HUES48 (cell line): ENCODE results near the gene AHDC1.
A peak's percentile ranks its signal among the peaks of the same experiment; 100 is the strongest.
"Not testable (repeated sequence)": the region's sequence is repeated elsewhere in the genome, so short reads cannot be mapped to it uniquely, and the experiment has no call there.

Source experiments
- H3K27ac ChIP-seq: one replicate; pipeline ENCODE4 v1.7.0; 2013; ENCODE audit warnings: low read depth, low read length, inconsistent platforms
- H3K27me3 ChIP-seq: 2 replicates; pipeline ENCODE4 v1.6.1; 2013; ENCODE audit warnings: mild to moderate bottlenecking, low read length; ENCODE audit not compliant: control insufficient read depth, insufficient read depth
- H3K36me3 ChIP-seq: 2 replicates; pipeline ENCODE4 v1.6.1; 2013; ENCODE audit warnings: low read length; ENCODE audit not compliant: control insufficient read depth, insufficient read depth
- H3K4me1 ChIP-seq: 2 replicates; pipeline ENCODE4 v1.6.1; 2013; ENCODE audit warnings: mild to moderate bottlenecking, low read length; ENCODE audit not compliant: control insufficient read depth, insufficient read depth
- H3K4me3 ChIP-seq: 2 replicates; pipeline ENCODE4 v1.5.1; 2013; ENCODE audit warnings: mild to moderate bottlenecking, low read depth, low read length
- H3K9ac ChIP-seq: 2 replicates; pipeline ENCODE4 v1.6.1; 2013; ENCODE audit warnings: mild to moderate bottlenecking, low read depth, low read length, moderate library complexity
- H3K9me3 ChIP-seq: 2 replicates; pipeline ENCODE4 v1.6.1; 2013; ENCODE audit warnings: low read length; ENCODE audit not compliant: control insufficient read depth, insufficient read depth

Gene AHDC1

DNA sequence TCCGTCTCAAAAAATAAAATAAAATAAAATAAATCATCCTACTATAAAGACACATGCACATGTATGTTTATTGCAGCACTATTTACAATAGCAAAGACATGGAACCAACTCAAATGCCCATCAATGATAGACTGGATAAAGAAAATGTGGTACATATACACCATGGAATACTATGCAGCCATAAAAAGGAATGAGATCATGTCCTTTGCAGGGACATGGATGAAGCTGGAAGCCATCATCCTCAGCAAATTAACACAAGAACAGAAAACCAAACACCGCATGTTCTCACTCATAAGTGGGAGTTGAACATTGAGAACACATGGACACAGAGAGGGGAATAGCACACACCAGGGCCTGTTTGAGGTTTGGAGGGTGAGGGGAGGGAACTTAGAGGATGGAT lies 102.8 kb downstream of the AHDC1 start:
- H3K9ac ChIP-seq, H3K36me3 ChIP-seq, H3K27ac ChIP-seq, H3K4me3 ChIP-seq, H3K9me3 ChIP-seq, H3K27me3 ChIP-seq: not testable (repeated sequence)
- peaks cover 24% of the 10 kb centered on the region for H3K4me1 ChIP-seq

GRCh38 chr1:27499142-27499541 lies 104.8 kb downstream of the AHDC1 start:
- no peaks in the 10 kb centered on the region for H3K27me3 ChIP-seq
- H3K9ac ChIP-seq, result no peak overlapping the region
- H3K4me1 ChIP-seq, result peaks cover 14% of the 10 kb centered on the region
- no peaks in the 10 kb centered on the region for H3K9me3 ChIP-seq
- H3K4me3 ChIP-seq, result no peak overlapping the region
- no peak overlapping the region for H3K27ac ChIP-seq
- no peaks in the 10 kb centered on the region for H3K36me3 ChIP-seq

DNA sequence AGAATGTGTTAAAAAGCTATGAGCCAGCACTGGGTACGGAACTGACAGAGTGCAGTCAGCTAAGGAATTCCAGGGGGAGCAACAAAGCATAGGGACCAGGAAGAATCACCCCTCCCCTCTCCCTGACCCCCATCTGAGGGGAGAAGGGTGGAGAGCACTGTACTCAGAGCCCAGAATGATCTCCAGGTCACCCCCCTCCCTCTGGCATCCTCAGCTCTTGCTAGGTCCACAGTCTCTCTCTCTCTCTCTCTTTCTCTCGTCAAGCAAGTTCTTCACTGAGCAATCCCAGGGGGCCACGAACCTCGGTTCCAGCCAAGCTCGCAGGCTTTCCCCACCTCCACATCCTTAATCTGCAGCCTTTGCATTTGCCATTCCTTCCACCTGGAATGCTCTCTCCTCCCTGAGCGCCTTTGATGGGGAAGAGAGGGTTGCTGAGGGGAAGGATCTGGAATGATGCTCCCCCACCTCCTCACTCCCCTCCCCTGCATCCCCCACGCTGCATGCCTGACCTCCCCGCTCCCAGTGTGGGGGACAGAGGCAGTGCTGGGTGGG lies 107.3 kb downstream of the AHDC1 start:
- Histone ChIP-seq H3K27me3 (no peaks in the 10 kb centered on the region), H3K36me3 (no peaks in the 10 kb centered on the region), H3K9me3 (no peaks in the 10 kb centered on the region), H3K27ac (peak overlapping the region; percentile 81), H3K4me1 (peaks cover 9% of the 10 kb centered on the region), H3K4me3 (peak overlapping the region; percentile 27), H3K9ac (peak overlapping the region; percentile 1; the same call in 1 of the 2 replicates)

- peak overlapping the region; percentile 4 for H3K27ac ChIP-seq
- H3K27me3 ChIP-seq, result no peaks in the 10 kb centered on the region
- no peak overlapping the region for H3K9ac ChIP-seq
- peaks cover 22% of the 10 kb centered on the region for H3K4me1 ChIP-seq
- no peaks in the 10 kb centered on the region for H3K36me3 ChIP-seq
- H3K4me3 ChIP-seq, result no peak overlapping the region
- H3K9me3 ChIP-seq, result no peaks in the 10 kb centered on the region
These were observed 111.1 kb downstream of the AHDC1 start for GRCh38 chr1:27492796-27493195.

DNA sequence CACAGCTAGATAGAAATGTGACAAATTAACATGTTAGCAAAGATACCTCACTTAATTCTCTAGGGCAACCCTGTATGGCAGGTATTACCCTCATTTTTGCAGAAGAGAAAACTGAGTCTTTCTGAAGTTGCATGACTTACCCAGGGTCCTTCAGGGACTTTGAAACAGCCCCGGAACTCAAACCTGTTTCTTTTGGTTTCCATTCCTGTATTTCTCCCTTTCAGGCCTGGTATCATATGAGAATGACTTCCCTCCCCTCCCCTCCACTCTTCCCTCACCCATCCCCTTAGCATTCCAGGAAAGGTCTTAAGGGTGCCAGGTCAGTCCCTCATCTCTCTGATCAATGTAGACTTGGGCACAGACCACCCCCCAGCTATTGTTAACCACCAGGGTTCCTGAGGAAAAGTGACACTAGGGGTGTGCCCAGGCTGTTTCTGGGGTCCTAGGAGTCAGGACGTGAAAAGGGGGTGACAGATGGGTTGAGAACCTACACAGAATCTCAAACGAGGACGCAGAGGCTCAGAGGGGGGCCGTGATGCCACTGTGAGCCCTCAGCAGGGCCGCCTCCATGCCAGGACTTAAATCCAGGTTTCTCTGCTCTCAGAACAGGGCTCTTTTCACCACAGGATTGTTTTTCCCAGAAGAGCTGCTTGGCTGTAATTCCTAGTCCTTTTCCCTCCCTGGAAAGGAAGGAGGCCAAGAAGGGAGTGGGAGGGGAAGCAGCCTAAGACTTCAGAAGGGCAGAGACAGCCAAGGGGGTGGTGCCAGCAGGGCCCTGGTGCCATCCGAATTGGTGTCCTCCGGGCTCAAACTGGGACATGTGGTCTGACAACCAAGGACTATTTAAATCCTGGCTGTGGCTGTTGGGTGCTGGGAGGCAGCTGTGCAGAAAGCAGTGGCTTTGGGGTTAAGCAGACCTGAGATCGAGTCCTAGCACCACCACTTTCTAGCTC lies 111.9 kb downstream of the AHDC1 start:
- Histone ChIP-seq H3K4me3 (no peak overlapping the region), H3K9me3 (no peaks in the 10 kb centered on the region), H3K9ac (no peak overlapping the region), H3K27me3 (no peaks in the 10 kb centered on the region), H3K27ac (peak overlapping the region; percentile 4), H3K36me3 (no peaks in the 10 kb centered on the region), H3K4me1 (peaks cover 18% of the 10 kb centered on the region)

- H3K27me3 ChIP-seq, result no peaks in the 10 kb centered on the region
- H3K36me3 ChIP-seq, result no peaks in the 10 kb centered on the region
- H3K27ac ChIP-seq, result peak within 1 kb of the TSS; percentile 90
- H3K4me3 ChIP-seq, result peak within 1 kb of the TSS; percentile 77
- H3K9ac ChIP-seq, result peak within 1 kb of the TSS; percentile 97
- H3K4me1 ChIP-seq, result peaks cover 14% of the 10 kb centered on the region
- no peaks in the 10 kb centered on the region for H3K9me3 ChIP-seq
These were observed 113.8 kb downstream of the AHDC1 start, which contains the start of gene WASF2 for GRCh38 chr1:27489973-27490741. WASF2 (minus strand) TSS chr1:27490167; CDS start chr1:27428890, 61,277 bp downstream.

GRCh38 chr1:27489501-27489972 lies 114.4 kb downstream of the AHDC1 start:
- H3K4me3 ChIP-seq, result peak overlapping the region; percentile 77
- peak overlapping the region; percentile 82 for H3K9ac ChIP-seq
- no peaks in the 10 kb centered on the region for H3K36me3 ChIP-seq
- no peaks in the 10 kb centered on the region for H3K27me3 ChIP-seq
- peaks cover 14% of the 10 kb centered on the region for H3K4me1 ChIP-seq
- H3K27ac ChIP-seq, result peak overlapping the region; percentile 90
- H3K9me3 ChIP-seq, result no peaks in the 10 kb centered on the region

- Histone ChIP-seq H3K9ac (no peak overlapping the region), H3K36me3 (no peaks in the 10 kb centered on the region), H3K27me3 (no peaks in the 10 kb centered on the region), H3K27ac (peak overlapping the region; percentile 36), H3K9me3 (no peaks in the 10 kb centered on the region), H3K4me1 (peaks cover 14% of the 10 kb centered on the region), H3K4me3 (peak overlapping the region; percentile 77)
These were observed 115.7 kb downstream of the AHDC1 start for GRCh38 chr1:27487966-27488884.

- Histone ChIP-seq H3K4me3 (no peak overlapping the region), H3K36me3 (no peaks in the 10 kb centered on the region), H3K27me3 (no peaks in the 10 kb centered on the region), H3K4me1 (peaks cover 11% of the 10 kb centered on the region), H3K9ac (no peak overlapping the region), H3K27ac (no peak overlapping the region), H3K9me3 (no peaks in the 10 kb centered on the region)
These were observed 118.6 kb downstream of the AHDC1 start for GRCh38 chr1:27485363-27485762.
